Esophagus muscularis mucosa (tissue), 3 donors: ENCODE measurements around the gene ATAD3B.

Source experiments
- POLR2AphosphoS5 ChIP-seq, 2 donors: sonication (generic); formaldehyde crosslinking; IDR thresholded peaks; one replicate each; pipeline ENCODE4 v1.6.1; 2017; ENCODE audit warnings: antibody characterized with exemption in 2 of 2
- TF ChIP-seq, protein P1 (sequence below), 3 experiments: fragments of 200-600 bp in 2 of 3; fragments of 450-650 bp in 1 of 3; sonication (generic) in 2 of 3; IDR thresholded peaks; one replicate each; pipeline ENCODE4 v1.5.1; 2017 to 2019; ENCODE audit warnings: antibody characterized with exemption in 3 of 3, mild to moderate bottlenecking in 2 of 3, moderate library complexity in 1 of 3

DNA sequence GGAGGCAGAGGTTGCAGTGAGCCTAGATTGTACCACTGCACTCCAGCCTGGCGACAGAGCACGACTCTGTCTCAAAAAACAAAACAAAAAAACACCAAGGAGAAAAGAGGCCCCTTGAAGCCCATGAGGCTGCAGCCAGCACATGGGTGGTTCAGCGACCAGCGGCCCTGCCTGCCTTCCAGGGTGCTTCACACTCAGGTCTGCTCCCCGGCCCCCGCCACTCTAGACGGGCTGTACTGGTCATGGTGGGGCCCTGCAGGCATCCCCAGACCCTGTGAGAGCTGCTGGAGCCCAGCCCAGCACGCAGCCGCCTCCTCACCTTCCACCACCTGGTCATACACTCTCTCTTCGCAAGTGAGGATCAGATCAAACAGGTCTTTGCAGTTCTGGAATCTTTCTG lies 73.0 kb downstream of the ATAD3B start:
- no peak for TF ChIP-seq POLR2AphosphoS5 (IDR thresholded peaks at IDR 0.05)
- TF ChIP-seq, protein P1, sequence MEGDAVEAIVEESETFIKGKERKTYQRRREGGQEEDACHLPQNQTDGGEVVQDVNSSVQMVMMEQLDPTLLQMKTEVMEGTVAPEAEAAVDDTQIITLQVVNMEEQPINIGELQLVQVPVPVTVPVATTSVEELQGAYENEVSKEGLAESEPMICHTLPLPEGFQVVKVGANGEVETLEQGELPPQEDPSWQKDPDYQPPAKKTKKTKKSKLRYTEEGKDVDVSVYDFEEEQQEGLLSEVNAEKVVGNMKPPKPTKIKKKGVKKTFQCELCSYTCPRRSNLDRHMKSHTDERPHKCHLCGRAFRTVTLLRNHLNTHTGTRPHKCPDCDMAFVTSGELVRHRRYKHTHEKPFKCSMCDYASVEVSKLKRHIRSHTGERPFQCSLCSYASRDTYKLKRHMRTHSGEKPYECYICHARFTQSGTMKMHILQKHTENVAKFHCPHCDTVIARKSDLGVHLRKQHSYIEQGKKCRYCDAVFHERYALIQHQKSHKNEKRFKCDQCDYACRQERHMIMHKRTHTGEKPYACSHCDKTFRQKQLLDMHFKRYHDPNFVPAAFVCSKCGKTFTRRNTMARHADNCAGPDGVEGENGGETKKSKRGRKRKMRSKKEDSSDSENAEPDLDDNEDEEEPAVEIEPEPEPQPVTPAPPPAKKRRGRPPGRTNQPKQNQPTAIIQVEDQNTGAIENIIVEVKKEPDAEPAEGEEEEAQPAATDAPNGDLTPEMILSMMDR (IDR thresholded peaks at IDR 0.05) = no peak
